ENCODE measurements around the gene MAGEF1. TPM values are rescaled to one million over a fixed set of nuclear protein-coding genes. Genes with fewer than 3 reads are reported as not detected.

The MAGEF1 gene
- total and polyA plus RNA-seq, 2 experiments from 2014 or later, result 66.5 to 88.7 TPM

DNA sequence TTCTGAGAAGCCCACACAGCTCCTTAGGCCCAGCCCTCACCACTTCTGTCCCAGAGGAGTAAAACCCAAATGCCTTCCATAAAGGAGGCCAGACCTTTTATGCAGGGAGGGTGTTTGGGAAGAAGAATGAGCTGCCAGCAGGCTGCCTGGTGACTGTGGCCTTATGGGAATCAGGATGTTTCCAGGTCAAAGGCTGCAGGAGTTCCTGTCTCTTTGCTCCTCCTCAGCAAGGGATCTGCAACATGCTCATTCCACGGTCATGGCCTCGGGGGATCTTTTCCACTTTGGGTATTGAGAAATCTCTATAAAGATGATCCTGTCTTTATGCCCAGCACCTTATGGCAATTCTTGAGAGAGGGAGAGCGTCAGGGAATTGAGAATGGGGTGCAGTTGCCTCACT lies 25.2 kb upstream of the MAGEF1 start:
- peaks cover 7% of the 10 kb centered on the region for H3K27me3 Mint-ChIP-seq (ENCODE audit: insufficient read depth, low read depth, poor library complexity)
- no peak overlapping the region for H3K27ac Mint-ChIP-seq
- no peak overlapping the region for H3K27ac ChIP-seq (ENCODE audit: low read depth)
- no peak overlapping the region for H3K4me3 ChIP-seq
- no peaks in the 10 kb centered on the region for H3K27me3 ChIP-seq (ENCODE audit: insufficient read depth)
- no peaks in the 10 kb centered on the region for H3K36me3 Mint-ChIP-seq (ENCODE audit: low read depth)
- no peaks in the 10 kb centered on the region for H3K36me3 ChIP-seq (ENCODE audit: insufficient read depth)
- no peaks in the 10 kb centered on the region for H4K20me1 ChIP-seq (replicated peaks; ENCODE audit: insufficient read depth)
- ATAC-seq (no peak), DNase-seq (ENCODE audit: low spot score) (no peak)
- no peak overlapping the region for H3K4me2 ChIP-seq
- H3K4me3 Mint-ChIP-seq, result no peak overlapping the region
- no peak overlapping the region for H2AFZ ChIP-seq
- H3F3A ChIP-seq (replicated peaks; ENCODE audit: low read depth), result no peaks in the 10 kb centered on the region
- no peaks in the 10 kb centered on the region for H3K79me2 ChIP-seq (replicated peaks; ENCODE audit: insufficient read depth)
- no peak for TF ChIP-seq NANOG (IDR thresholded peaks at IDR 0.05; ENCODE audit: borderline replicate concordance)
- TF ChIP-seq ZNF331 (CRISPR knock-in tag; IDR thresholded peaks at IDR 0.05; ENCODE audit: low read depth), result no peak
- TF ChIP-seq ZNF114 (CRISPR knock-in tag; IDR thresholded peaks at IDR 0.05), result no peak
- no peak for TF ChIP-seq POLR2AphosphoS5 (IDR thresholded peaks at IDR 0.05; ENCODE audit: low read depth)
- TF ChIP-seq EZH2phosphoT487 (IDR thresholded peaks at IDR 0.05; ENCODE audit: unreplicated experiment), result no peak
- no peak for TF ChIP-seq CREB1 (CRISPR knock-in tag; IDR thresholded peaks at IDR 0.05; ENCODE audit: low read depth)
- TF ChIP-seq, protein P1, sequence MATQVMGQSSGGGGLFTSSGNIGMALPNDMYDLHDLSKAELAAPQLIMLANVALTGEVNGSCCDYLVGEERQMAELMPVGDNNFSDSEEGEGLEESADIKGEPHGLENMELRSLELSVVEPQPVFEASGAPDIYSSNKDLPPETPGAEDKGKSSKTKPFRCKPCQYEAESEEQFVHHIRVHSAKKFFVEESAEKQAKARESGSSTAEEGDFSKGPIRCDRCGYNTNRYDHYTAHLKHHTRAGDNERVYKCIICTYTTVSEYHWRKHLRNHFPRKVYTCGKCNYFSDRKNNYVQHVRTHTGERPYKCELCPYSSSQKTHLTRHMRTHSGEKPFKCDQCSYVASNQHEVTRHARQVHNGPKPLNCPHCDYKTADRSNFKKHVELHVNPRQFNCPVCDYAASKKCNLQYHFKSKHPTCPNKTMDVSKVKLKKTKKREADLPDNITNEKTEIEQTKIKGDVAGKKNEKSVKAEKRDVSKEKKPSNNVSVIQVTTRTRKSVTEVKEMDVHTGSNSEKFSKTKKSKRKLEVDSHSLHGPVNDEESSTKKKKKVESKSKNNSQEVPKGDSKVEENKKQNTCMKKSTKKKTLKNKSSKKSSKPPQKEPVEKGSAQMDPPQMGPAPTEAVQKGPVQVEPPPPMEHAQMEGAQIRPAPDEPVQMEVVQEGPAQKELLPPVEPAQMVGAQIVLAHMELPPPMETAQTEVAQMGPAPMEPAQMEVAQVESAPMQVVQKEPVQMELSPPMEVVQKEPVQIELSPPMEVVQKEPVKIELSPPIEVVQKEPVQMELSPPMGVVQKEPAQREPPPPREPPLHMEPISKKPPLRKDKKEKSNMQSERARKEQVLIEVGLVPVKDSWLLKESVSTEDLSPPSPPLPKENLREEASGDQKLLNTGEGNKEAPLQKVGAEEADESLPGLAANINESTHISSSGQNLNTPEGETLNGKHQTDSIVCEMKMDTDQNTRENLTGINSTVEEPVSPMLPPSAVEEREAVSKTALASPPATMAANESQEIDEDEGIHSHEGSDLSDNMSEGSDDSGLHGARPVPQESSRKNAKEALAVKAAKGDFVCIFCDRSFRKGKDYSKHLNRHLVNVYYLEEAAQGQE (IDR thresholded peaks at IDR 0.05; ENCODE audit: unreplicated experiment), result no peak
- no peak for TF ChIP-seq CTCF (conservative IDR thresholded peaks at IDR 0.05; ENCODE audit: low read depth in 2 of 2)
- no peak for TF ChIP-seq JUNB (IDR thresholded peaks at IDR 0.05; ENCODE audit: unreplicated experiment)
- TF ChIP-seq, protein P2, sequence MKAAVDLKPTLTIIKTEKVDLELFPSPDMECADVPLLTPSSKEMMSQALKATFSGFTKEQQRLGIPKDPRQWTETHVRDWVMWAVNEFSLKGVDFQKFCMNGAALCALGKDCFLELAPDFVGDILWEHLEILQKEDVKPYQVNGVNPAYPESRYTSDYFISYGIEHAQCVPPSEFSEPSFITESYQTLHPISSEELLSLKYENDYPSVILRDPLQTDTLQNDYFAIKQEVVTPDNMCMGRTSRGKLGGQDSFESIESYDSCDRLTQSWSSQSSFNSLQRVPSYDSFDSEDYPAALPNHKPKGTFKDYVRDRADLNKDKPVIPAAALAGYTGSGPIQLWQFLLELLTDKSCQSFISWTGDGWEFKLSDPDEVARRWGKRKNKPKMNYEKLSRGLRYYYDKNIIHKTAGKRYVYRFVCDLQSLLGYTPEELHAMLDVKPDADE (IDR thresholded peaks at IDR 0.05), result no peak
- TF ChIP-seq EZH2 (IDR thresholded peaks at IDR 0.05; ENCODE audit: low read depth, unreplicated experiment), result no peak
- TF ChIP-seq, protein P3, sequence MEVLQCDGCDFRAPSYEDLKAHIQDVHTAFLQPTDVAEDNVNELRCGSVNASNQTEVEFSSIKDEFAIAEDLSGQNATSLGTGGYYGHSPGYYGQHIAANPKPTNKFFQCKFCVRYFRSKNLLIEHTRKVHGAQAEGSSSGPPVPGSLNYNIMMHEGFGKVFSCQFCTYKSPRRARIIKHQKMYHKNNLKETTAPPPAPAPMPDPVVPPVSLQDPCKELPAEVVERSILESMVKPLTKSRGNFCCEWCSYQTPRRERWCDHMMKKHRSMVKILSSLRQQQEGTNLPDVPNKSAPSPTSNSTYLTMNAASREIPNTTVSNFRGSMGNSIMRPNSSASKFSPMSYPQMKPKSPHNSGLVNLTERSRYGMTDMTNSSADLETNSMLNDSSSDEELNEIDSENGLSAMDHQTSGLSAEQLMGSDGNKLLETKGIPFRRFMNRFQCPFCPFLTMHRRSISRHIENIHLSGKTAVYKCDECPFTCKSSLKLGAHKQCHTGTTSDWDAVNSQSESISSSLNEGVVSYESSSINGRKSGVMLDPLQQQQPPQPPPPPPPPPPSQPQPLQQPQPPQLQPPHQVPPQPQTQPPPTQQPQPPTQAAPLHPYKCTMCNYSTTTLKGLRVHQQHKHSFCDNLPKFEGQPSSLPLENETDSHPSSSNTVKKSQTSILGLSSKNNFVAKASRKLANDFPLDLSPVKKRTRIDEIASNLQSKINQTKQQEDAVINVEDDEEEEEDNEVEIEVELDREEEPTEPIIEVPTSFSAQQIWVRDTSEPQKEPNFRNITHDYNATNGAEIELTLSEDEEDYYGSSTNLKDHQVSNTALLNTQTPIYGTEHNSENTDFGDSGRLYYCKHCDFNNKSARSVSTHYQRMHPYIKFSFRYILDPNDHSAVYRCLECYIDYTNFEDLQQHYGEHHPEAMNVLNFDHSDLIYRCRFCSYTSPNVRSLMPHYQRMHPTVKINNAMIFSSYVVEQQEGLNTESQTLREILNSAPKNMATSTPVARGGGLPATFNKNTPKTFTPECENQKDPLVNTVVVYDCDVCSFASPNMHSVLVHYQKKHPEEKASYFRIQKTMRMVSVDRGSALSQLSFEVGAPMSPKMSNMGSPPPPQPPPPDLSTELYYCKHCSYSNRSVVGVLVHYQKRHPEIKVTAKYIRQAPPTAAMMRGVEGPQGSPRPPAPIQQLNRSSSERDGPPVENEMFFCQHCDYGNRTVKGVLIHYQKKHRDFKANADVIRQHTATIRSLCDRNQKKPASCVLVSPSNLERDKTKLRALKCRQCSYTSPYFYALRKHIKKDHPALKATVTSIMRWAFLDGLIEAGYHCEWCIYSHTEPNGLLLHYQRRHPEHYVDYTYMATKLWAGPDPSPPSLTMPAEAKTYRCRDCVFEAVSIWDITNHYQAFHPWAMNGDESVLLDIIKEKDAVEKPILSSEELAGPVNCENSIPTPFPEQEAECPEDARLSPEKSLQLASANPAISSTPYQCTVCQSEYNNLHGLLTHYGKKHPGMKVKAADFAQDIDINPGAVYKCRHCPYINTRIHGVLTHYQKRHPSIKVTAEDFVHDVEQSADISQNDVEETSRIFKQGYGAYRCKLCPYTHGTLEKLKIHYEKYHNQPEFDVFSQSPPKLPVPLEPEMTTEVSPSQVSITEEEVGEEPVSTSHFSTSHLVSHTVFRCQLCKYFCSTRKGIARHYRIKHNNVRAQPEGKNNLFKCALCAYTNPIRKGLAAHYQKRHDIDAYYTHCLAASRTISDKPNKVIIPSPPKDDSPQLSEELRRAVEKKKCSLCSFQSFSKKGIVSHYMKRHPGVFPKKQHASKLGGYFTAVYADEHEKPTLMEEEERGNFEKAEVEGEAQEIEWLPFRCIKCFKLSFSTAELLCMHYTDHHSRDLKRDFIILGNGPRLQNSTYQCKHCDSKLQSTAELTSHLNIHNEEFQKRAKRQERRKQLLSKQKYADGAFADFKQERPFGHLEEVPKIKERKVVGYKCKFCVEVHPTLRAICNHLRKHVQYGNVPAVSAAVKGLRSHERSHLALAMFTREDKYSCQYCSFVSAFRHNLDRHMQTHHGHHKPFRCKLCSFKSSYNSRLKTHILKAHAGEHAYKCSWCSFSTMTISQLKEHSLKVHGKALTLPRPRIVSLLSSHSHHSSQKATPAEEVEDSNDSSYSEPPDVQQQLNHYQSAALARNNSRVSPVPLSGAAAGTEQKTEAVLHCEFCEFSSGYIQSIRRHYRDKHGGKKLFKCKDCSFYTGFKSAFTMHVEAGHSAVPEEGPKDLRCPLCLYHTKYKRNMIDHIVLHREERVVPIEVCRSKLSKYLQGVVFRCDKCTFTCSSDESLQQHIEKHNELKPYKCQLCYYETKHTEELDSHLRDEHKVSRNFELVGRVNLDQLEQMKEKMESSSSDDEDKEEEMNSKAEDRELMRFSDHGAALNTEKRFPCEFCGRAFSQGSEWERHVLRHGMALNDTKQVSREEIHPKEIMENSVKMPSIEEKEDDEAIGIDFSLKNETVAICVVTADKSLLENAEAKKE (CRISPR knock-in tag; IDR thresholded peaks at IDR 0.05), result no peak
- no peak for TF ChIP-seq STAT1 (IDR thresholded peaks at IDR 0.05; ENCODE audit: unreplicated experiment)
- H3K9me2 ChIP-seq (ENCODE audit: insufficient read depth), result no peaks in the 10 kb centered on the region
- no peaks in the 10 kb centered on the region for H3K9me3 Mint-ChIP-seq
- no peaks in the 10 kb centered on the region for H3K4me1 ChIP-seq (ENCODE audit: insufficient read depth)
- peaks cover 13% of the 10 kb centered on the region; the same call in 2 of the 3 replicates for H3K4me1 Mint-ChIP-seq
